Medulla oblongata (tissue), 1 donor: ENCODE data around the gene BRINP1.

Experiments used
- DNase-seq: peaks from one replicate; pipeline ENCODE4 v3.0.0-alpha.2; 2015; ENCODE audit errors: extremely low spot score

Gene BRINP1, protein sequence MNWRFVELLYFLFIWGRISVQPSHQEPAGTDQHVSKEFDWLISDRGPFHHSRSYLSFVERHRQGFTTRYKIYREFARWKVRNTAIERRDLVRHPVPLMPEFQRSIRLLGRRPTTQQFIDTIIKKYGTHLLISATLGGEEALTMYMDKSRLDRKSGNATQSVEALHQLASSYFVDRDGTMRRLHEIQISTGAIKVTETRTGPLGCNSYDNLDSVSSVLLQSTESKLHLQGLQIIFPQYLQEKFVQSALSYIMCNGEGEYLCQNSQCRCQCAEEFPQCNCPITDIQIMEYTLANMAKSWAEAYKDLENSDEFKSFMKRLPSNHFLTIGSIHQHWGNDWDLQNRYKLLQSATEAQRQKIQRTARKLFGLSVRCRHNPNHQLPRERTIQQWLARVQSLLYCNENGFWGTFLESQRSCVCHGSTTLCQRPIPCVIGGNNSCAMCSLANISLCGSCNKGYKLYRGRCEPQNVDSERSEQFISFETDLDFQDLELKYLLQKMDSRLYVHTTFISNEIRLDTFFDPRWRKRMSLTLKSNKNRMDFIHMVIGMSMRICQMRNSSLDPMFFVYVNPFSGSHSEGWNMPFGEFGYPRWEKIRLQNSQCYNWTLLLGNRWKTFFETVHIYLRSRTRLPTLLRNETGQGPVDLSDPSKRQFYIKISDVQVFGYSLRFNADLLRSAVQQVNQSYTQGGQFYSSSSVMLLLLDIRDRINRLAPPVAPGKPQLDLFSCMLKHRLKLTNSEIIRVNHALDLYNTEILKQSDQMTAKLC

DNA sequence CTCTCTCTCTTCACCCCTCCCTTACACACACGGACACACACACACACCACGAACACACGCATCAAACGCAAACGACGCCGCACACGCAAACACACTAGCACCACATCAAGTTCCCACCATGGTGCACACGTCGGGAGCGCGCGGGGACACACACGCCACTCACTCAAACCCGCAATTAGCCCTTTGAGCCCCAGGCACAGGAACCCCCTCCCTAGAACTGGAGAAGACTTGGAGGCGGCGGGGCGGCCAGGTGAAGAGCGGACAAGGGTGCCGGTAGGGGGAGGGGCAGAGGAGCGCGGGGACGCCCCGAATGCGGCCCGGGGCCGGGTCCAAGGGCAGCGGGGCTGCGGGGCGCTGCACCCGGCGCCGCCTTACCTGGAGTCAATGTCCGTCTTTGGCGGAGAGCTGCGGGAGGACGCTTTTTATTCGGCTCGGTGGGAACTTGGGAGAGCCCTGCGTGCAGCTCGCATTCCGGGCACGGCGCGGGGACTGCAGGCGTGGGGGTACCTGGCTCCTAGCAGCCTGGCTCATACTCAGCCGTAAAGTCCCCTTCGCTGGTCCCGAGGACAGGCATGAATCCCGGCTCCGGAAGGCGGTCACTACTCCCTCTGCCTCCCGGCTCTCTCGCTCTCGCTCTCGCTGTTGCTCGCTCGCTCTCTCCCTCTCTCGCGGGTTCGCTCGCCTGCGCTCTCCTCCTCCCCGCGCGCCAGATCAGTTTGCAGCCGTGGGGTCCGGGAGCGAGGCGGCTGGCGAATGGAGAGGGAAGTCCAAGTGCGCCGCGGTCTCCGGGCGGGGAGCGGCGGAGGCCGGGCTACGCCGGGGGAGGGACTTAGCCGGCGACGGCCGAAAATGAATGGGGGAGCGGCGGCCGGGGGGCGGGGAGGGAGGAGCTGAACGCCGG, at the start of gene BRINP1:
Gene BRINP1 (minus strand): TSS at position 755 of the 901 bp plus-strand sequence. CDS start 56,080 bp downstream, outside the sequence.
- peak; percentile 56 for DNase-seq

DNA sequence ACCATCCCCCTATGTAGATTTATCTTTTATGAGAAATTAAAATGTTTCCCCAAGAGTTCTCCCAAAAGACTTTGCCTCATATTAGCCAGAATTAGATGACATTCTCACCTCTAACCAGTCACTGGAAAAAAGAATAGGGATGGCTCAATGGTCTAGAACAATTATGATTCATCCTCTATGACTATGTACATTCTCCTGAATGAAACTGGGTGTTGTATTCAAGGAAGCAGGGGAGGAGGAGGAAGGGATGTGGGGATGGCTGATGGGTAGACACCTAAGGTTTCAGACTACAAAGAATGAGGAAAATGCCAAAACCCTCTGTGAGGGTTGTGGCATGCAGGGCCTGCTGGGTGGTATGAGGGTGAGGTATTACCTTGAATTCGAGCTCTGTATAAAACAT, 49.5 kb upstream of the BRINP1 start:
- no peak for DNase-seq

DNA sequence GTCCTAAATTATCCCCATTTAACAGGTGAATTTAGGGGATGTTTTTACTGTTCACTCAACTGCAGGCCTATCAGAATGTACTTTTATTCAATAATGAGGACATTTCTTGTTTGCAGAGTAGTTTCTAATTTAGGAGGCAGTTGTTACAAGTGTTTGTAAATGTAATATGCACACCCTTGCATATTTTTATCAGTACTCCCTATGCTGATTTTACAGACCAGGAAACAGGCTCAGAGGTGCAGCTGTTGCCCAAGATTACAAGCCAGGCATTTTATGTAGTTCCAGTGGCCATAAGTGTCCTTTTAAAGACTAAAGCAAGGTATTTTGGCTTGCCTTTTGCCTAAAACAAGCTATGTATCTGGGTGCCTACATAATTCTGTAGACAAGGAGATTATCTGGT, 47.6 kb upstream of the BRINP1 start:
- DNase-seq = no peak

DNA sequence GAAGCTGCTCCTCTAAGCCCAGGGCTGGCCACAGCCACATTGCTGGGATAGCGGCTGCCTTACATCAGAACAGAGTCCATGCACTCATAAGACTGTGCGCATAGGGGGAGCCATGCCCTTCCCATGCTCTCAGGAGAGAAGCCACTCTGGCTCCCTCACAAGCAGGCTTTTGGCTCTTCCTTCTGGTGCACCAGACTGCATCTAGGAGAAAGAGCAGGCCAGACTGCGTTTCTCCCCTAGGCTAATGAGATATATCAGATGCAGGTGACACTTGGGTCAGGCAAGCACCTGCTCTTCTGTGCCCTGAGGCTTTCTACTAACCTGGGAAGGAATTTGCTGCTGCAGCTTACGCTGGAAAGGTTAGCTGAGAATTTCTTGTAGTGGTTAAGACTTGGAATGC, 43.2 kb upstream of the BRINP1 start:
- no peak for DNase-seq

DNA sequence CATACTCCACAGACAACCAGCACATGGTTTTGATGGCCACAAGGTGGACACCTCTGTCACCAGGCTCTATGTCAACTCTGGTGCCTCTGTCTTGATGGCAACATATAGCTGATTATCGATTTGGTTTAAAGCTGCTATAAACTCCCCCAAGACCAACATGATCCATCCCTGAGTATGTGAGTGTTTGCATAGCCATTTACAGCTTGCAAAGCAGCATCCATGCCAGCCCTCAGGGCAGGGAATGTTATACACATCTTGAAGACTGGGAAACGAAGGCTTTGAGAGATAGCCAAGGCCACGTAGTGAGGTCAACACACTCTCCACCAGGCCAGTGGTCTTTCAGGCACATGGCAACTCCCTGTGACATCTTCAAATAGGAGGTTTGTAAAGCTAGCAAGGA, 40.3 kb upstream of the BRINP1 start:
- DNase-seq = no peak

DNA sequence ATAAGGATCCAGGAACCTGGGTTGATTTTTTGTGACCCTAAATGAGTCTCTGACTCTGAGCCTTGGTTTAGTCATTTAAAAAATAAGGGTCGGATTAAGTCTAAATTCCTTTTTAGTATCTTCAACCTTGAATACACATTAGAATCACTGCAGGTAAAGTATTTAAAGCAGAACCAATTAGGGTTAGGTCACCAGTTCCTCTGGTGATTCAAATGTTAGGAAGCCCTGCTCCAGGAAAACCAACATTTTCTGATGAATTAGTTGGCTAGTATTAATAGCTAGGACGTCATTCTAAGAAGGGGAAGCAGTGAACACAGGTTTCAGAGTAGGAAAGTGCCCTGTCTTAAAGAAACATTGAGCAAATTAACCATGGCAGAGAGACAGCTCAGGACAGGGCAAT, 31.4 kb upstream of the BRINP1 start:
- DNase-seq = no peak

DNA sequence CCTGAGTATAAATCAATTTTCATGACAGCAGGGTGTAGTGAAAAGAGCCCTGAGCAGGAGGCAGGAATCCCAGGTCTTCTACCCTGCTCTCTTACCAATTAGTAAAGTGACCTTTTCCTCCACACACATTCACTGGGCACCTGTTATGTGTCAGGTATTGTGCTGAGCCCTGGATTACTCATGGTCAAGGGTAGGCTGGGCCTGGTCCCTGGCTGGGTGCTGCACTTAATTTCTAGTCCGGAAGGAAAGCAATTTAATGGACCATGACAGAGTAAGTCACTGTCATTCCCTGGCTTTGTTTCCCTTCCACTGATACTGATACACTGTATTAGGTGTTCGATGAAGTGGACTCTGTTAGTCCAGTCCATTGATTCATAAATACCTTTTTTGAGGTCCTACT, 29.1 kb upstream of the BRINP1 start:
- DNase-seq = no peak

DNA sequence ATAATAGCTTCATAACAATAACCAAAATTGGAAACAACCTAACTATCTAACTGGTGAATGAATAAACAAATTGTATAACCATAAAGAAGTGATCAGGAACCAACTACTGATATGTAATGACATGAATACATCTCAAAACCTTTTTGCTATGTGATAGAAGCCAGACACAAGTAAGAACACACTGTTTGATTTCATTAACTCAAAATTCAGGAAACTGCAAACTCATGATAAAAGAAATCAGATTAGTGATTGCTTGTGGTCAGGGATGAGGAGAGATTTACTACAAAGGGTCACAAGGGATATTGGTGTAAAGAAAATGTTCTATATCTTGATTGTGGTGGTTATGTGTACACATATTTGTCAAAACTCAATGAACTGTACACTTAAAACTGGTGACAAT, 22.6 kb upstream of the BRINP1 start:
- DNase-seq = no peak

DNA sequence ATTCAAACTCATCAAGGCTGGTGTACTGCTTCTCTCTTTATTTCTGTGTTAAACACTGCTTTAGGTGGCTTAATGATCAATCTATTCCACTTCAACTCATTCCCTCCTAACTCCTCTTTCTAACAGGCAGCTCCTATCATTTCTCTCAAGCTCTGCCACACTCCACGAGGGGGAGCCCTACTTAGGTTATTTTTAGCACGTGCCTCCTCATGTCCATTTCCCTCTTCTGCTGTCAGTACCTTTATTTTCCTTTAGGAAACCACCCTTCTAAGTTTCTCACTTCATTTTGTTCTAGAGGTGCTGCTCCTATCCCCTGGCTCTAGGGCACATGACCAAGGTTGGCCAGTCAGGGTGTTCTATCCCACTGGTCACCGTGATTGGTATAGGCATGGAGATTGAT, 6.7 kb upstream of the BRINP1 start:
- DNase-seq = no peak

DNA sequence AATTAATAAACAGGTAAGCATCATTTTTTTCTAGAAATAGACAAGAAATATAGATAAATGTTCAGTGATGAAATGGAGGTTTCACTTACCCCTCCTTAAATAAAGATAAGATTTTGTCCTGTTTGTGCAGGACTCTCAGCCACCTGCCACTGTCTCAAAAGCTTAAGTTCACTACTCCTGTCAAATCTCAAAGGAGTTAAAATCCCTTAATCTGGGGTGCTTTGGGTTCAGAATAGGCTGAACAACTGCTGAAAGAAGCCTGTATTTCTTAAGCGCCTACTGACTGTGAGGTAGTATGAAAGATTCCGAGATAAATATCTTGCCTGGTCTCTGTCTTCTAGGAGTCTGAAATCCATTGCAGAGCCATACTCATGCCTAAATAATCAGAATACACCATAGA, 3.7 kb upstream of the BRINP1 start:
- no peak for DNase-seq

DNA sequence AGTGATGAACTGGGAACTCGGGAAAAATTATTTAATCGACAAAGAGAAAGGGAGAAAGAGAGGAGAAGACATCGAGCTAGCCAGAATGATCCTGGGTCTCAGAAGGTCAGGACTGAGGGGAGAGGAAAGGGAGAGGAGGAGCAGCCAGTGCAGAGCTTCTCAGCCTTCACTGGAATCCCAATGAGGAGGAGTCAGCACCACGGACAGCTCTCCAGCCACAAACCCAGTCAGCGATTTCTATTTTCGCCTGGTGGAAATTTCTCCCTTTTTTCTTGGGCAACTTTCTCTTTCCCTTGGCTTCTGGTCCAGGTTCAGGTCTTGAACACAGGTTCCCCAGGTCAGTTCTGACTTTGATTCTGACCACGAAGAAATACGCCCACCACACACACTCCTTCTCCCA, 1.6 kb upstream of the BRINP1 start:
- peak; percentile 55 for DNase-seq

DNA sequence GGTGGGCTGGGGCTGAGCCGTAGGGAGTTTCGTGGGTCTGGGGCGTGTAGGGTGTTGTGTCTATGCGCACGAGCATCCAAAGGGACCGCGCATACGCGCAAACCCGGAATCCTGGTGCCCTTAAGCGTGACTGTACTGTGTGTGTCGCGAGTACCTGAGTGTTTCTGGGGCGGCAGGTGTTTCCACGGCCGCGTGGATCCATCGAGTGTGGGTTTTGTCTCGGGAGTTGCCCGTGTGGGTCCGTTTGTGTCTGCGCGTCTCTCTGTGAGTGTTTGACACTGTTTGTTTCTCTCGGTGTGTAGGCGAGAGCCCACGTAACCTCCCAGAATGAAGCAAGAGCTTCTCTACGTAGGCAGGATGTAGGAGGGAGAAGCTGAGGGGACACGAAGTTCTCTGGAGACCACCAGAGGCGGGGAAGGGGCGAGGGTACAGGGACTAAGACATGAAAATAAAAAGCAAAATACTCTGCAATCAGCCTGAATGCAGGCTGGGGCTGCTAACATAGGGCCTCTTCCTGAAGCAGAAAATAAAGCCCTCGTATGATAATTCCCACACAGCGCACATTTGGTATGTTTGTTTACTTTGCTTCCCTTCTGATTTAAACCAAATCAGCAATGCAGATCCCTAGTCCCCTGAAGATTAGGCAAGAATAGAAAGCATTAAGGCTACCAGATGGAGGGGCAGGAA, 588 bp upstream of the BRINP1 start:
- no peak for DNase-seq

DNA sequence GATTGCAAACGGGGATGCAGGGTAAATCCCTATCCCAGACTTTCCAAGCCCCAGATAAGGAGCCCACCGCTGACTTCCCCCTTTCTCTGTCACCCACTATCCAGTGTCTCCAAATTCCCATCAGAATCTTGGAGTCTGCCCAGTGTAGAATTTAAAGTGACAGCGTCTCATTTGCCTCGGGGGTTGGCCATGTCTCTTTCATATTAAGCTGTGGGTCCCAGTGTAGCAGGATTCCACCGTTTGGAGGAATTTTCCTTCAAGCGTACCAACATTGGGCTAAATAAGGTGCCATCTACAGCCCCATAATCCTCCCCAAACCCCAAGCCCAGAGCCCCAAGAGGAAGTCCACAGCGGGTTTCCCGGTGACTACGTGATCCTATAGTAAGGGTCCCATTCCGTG, 1.1 kb downstream of the BRINP1 start:
- DNase-seq = peak; percentile 36

DNA sequence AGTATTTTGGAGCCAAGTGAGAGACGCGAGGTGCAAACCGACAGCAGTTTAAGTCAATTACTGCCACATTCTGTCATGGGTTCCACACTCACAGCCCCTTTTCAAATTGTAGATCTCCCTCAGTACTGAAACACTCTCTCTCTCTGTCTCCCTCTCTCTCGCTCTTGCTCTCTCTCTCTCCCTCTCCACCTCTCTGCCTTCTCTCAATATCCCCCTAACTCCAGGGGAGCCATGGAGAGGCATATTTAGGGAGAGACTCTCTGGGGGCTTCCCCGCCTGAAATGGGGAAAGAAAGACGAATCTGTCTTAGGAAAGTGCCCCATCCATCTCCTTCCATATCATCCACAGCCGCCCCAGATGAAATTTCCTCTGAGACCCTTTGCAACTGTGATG, 1.6 kb downstream of the BRINP1 start:
- no peak for DNase-seq

DNA sequence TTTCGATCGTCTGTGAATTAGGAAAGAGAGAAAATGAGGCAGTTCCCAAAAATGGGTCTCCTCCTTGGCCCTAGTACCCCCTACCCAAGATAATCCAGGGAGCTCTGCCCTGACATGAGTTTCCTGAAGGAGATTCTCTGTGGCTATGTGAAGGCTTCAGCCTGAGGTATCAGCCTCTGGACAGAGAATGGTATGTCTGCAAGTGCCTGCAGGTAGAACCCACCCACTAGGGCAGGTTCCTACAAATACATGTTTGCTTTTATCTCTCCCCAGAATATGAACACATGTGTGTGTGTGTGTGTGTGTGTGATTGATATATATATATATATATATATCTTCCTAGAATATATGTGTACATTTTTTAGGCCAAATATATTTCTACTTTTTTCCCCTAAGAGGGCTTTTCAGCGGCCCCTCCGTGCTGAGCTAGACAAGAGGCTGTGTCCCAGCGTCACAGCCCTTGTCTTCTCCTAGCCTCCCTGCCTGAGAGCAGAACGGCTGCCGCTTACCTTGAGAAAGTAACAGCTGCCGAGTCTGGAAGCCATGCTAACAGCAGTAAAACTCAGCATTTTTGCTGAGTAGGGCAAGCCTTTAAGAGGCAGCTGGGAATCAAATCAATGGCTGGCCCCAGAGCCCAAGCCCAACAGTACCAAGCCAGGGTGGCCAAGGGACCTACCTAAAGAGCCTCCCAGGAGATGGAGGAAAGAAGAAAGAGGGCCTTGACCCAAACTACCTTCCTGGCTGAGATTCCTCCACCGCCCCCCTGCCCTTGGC, 2.1 kb downstream of the BRINP1 start:
- DNase-seq = no peak

DNA sequence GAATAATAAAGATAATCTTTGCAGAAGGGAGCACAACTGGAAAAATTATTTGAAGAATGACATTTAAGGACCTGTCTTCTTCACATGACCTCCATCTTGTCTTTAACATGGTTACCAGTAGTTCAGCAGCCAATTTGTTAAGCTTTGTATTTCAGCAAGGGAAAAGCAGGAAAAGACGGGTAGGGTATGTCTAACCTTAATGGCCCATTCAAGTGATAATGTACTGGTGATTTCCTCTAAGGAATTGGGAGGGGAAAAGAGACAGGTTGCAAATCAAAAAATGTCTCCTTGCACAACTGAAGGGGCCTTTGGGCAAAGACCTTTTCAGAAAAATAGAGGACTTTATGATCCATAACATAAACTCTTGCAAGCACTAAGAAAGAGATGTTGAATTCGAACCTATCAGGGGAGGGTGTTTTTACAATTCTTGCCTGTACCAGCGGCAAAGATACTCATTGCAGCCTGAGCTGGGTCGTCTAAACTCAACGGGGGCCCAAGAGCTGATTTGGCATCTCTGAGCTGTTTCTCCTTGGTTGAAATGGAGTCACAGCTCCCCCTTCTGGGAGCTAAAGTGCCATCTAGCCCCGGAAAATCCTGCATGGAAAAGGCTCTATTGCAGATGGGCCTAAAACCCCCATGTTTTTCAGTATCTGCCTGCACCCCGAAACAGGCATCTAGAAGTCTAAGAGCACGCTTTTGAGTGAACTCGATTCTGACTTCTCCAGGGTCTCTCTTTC, 3.8 kb downstream of the BRINP1 start:
- DNase-seq = peak; percentile 84

DNA sequence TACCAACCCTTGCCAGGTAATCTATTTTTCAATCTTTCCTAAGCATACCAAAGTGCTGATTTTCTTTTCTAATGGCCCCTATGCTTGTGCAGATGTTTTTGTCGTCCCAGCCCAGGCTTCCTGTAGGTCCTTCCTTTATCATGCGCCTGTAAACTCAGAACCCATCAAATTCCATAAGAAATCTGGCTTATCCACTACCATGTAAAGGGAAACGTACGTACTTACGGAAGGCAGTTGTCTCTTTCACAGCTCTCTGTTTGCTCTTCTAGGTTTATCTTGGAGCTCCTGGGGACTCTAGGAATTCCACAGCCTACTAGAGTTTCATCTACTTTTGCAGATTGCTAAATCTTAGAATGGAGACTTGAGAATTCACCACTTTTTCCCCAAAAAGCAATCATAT, 9.0 kb downstream of the BRINP1 start:
- DNase-seq = no peak

DNA sequence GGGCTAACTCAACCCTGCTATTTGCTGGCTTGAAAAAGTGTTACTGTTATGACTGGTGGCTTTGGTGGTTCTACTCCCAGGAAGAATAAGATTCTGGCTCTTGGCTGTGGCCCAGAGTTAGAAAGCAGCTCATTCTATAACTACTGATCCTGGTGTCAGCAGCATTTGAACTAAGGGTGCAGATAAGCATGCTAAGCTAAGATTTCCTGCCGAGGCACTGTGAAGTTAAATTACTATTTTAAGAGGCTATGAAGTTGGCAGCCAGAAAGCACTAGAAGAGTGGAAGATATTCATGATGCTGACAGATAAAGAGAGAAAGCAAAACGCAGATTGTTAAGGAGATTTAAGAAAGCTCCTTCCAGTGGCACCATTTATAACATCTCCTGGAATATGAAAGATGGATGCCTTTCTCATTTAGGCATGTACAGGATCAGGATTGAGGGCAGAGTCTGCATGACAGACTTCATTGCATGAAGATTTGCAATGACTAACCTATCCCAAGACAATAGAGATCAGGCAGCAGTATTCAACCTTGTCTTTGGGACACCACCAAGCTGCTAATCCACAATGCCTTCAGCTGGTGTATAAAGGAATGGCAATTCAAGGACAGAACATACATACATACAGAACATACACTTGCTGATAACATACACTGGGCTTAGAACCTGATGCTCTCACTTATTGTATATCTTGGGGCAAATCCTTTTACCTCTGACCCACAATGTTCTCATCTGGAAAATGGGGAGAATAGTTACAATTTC, 11.7 kb downstream of the BRINP1 start:
- no peak for DNase-seq

DNA sequence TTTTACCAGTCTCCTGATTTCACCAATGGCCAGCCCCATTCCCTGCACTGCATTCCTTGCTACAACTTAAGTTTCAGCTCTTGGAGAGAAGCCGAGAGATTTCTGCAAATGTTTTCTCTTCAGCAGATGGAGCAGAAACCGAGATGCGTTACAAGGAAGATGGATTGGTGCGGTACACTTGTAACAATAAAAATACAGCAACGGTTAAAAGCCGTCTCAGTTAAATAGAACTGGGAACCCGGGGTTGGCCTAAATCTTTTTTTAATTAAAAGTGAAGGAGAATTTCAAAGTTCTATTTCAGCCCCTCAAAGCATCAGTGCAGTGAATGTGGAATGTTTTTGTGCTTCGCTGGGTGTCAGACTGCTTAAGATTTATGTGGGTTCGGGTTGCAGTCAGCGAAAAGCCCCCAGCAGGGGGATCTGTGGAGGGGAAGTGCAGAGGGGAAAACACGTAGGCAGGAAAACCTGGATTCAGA, 19.8 kb downstream of the BRINP1 start:
- no peak for DNase-seq
